NCI-H2196 (cell line): ENCODE results near the gene MED25.
A peak's percentile ranks its signal among the peaks of the same experiment; 100 is the strongest.

ENCODE experiments used
- DNase-seq: peaks from one replicate; lab custom pipeline; 2025; ENCODE audit not compliant: unreplicated experiment; lab: John Stamatoyannopoulos, UW

The MED25 gene

DNA sequence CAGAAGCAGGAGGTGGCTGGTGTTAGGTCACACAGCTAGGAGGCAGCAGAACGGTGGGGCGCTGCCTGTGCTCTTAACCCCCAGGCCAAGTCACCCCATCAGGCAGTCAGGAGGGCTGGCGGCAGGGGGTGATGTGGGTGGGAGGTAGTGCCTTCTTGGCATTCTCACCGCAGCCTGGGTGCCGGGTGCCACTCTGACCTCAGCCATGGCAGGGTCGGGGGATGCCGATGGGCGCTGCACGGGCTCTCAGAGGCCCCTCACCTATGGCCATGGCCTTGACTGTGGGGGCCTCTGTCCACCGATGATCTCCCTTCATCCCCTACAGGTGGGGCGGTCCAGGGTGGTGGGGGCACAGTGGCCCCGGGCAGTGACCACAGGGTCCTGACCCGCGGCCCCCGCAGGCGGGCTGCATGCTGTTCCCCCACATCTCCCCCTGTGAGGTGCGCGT, 38.5 kb downstream of the MED25 start:
- no peak for DNase-seq

DNA sequence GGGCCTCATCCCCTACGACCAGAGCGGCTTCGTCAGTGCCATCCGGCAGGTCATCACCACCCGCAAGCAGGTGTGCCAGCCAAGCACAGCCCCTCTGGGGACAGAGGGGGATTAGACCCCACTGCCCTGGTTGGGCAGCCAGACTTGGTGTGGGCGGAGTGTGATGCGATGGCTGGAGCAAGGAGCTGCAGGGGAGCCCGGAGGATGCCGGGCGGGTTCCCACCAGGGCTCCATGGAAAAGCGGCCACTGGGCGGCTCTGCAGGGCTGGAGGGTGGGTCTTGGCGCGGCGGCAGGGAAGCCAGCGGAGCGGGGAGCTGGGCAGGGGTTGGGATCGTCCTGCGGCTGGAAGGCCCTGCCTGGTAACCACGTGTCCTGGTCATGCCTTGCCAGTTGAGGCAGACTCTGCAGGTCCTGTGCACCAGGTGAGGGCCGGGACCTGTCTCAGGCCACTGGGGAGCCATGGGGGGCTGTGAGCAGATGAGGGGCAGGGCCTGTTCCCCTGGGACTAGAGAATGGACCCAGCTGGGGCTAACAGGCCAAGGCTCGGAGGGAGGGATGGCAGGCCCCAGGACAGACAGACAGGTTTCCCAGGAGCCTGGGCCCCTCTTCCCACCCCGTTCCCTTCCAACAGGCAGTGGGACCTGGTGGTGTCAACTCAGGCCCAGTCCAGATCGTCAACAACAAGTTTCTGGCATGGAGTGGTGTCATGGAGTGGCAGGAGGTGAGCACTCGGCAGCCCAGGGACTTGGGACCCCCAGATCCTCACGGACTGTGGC, 39.2 kb downstream of the MED25 start:
- no peak for DNase-seq

DNA sequence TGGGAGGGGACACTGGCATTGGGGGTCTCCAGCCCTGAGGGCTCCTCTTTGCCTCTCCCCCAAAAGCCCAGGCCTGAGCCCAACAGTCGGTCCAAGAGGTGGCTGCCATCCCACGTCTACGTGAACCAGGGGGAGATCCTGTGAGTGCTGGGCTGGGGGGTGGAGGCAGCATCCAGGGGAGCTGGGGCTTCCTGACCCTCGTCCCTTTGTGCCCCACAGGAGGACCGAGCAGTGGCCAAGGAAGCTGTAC, 39.7 kb downstream of the MED25 start:
- DNase-seq = no peak

DNA sequence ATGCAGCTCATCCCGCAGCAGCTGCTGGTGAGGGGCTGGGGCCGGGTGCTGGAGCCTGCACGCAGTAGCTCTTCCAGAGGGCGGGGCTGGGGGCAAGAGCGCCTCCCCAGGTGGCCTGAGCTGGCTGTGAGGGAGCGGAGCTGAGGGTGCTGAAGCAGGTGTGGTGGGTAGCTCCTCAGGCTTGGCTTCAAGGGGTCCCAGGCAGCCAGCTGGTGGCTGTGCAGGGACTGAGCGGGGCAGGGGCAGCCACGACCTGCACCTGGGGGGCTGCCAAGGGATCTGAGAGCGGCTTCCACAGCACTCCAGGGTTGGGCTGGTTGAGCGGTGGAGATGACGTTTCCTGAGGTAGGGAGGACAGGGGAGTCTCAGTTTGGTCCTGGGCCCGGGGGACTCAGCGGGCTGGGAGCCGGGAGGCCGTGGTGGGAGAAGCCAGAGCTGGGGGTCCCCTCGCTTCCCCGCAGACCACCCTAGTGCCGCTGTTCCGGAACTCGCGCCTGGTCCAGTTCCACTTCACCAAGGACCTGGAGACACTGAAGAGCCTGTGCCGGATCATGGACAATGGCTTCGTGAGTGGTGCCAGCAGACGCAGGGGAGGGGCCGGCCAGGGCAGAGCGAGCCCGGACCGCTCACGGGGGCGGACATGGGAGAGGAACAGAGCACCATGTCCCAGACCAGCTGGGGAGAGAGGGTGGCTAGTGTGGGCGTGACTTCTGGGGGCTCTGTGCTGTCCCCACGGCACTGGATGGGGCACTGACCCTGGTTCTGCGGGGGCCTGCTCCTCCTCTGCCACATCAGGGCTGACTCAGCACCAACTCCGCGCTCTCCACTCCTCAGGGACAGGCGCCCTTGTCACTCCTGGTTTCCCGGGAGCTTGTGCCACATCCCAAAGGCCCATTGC, 40.2 kb downstream of the MED25 start:
- no peak for DNase-seq

DNA sequence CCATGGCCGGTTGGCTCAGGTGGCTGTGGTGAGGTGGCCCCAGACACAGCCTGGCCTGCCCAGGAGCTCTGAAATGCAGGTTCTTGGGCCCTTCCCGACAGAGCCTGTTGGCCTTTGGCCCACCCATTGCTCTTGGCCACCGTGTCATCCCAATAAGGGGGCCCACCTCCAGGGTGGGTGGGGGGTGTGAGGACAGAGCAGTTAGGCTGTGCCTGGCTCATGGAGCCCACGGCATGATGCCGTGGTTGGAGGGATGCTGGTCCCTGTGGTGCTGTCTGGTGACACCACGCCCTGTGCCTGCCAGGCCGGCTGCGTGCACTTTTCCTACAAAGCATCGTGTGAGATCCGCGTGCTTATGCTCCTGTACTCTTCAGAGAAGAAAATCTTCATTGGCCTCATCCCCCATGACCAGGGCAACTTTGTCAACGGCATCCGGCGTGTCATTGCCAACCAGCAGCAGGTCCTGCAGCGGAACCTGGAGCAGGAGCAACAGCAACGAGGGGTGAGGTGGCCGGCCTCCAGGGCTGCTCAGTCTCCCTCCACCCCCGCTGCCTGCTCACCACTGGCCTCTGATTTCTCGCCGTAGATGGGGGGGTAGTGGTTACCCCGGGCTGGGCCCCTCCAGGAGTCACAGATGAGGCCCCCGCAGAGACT, 41.7 kb downstream of the MED25 start:
- no peak for DNase-seq

DNA sequence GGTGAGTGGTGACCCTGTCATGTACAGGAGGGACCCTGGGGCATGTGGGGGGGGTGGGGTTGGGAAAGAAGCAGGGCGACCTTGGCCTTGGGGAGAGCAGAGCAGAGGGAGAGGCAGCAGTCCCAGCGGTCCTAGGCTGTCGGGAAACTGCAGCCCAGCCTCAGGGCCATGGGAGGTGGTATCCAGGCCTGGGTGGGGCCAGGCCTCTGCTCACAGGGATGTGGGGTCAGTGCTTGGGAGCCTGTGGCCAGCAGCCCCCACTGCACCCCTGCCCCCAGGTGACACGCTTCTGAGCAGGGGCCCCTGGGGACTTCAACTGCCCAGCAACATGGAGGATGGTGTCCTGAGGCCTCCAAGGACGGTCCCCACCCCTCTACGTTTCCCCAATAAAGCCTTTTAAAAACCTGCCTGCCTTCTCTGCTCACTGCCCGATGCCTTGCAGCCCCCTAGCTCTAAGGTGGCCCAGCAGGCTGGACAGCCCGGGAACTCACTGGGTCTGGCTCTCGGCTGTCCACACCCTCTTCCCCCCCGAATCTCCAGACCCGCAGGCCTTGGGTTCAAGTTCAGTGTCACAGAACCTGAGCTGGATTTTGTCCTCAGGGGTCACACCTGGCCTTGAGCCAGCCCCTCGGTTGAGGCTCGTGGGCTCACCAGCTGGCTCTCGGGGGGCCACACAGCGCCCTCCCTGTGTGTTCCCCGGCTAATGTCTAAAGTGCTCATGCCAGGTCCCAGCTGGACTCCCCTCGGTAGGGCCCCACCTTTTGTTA, 42.4 kb downstream of the MED25 start:
- DNase-seq = no peak

DNA sequence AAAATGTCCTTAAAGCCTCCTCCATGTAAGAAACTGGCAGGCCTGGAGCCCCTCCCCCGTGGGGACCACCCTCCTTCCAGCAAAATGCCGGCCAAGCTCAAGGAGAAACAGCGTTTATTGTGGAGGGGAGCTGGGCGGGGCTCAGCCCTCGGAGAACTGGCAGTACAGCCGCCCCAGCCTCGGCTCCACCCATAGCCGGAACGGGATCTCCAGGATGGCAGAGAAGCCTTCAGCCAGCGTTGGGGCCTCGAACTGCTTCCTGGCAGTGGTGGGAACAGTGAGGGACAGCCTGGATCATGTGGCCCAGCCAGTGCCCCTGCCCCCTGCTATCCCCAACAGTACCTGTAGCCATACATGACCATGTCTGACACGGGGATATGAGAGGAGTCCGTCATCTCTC, 43.0 kb downstream of the MED25 start:
- no peak for DNase-seq

DNA sequence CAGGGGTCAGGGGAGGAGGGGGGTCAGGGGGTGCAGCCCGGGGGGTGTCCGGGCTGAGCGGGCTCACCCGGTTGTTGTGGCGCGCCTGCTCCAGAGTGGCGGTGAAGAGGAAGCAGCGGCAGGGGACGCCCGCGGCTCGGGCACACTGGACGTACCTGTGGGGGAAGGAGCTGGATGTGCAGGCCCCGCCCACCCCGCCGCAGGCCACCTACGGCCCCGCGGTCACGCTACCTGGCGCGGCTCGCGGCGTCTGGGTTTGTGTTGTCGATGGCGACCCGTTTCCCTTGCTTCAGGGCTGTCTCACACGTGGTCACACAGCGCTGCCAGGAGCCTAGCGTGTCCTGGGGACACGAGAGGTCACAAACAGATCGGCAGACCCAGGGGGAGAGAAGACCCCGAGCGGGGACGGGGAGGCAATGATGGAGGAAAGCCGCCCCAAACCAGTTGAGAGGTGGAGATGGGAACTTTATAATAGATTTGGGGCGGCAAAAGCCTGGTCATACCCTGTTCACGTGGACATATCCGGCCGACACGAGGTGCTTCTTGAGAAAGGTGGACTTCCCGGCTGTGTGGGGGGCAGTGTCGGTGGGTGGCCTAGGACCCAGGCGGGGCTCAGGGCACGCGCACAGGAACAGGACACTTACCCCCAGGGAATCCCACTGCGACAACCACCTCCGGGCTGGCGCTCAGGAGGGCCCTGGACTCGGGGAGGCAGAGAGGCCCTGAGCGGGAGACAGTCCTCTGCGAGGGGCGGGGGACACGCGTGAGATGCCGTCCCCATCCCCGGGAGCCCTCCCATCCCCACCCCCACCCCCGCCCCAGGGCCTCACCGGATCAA, 43.7 kb downstream of the MED25 start:
- DNase-seq = no peak

DNA sequence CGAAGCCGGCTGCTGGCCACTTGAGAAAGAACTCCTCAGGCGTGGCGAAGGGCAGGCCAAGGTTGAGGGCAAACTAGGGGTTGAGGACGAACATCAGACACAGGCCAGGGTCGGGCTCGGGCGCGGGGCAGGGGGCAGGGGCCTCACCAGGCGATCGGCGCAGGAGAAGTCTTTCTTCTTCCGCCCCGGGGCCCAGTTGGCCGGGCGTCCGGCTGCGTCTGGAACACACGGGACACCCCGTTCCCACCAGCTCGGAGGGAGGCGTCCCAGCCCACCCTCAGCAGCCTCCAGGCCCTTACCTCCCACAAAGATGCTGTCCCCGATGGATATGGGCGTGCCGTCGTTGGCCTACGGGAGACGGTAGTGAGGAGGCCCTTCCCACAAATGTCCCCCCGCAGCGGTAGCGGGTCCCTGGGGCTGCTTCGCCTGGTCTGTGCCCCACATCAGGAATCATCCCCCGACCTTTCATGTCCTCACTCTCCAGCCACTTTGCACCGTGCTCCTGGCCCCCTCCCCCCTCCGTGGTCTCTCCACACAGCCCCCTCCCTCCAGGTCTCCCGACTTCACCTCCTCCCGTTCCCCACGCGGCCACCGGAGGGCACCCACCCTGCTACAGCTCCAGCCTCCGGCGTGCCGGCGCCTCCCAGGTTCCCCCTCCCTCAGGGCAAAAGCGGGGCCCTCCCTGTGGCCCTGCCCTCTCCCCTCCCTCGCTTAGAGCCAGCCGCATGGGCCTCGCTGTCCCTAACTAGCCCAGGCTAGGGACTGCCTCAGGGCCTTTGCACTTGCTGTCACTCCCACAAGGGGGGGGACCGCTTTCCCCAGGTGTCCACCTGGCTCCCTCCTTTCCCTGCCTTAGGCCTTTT, 44.5 kb downstream of the MED25 start:
- no peak for DNase-seq

DNA sequence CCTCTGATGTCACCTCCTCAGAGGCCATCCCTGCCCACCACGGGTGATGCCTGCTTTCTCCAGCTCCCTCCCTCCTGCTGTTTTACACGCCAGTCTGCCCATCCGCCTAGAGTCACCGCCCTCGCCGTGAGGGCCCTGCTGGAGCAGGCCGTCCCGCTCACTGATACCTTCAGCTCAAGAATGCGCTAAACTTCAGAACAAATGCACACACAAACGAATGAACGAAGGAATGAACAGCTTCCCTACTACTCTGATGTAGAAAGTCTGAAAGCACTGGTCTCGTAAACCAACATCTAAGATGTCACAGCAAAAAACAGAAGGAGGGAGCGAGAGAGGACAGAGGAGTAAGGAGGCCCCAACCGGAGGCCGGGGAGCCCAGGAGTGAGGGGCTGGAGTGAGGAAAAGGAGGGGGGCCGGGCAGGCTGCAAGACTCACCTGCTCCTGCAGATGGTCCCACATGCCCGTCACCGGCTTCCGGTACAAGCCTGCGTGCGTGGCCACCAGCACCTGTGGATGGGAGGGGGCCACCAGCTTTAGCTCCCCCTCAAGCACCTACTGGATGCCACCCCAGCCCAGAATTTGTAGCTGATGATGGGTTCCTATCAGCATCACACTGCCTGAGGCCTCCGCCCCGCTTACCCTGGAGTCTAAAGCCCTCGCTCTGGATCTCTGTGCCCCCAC, 45.3 kb downstream of the MED25 start:
- no peak for DNase-seq

DNA sequence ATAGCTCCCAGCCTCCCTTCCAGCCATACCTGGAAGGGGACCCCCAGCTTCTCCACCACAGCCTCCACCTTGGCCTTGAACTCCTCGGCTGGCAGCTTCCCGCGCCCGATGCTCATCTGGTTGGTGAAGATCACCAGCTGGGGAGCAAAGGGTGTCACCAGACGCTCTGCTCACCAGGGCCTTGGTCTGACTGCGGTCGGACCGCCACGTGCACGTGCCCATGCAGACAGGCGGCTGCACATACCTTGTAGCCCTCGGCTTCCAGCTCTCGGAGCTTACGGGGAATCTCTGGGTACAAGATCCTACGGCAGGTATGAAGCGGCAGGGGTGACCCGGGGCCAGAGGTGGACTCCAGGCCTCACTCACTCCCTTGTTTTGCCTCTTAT, 45.8 kb downstream of the MED25 start:
- DNase-seq = no peak

DNA sequence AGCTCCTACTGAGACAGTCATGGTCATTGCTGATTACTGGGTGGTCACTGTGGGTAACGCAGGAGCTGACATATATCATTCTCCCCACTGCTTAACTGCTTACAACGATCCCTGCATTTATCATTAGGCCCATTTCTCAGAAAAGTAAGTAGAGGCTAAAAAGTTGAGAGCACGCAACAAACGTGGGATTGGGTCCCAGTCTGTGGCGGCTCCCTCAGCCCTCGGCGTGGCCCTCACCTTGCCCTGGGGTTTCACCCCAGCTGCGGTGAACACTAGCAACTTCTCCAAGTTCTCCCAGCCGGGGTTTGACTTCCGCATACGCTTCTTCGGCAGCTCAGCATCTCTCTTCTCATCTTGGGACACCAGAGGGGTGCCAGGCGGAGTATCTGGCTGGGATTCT, 46.8 kb downstream of the MED25 start:
- no peak for DNase-seq

DNA sequence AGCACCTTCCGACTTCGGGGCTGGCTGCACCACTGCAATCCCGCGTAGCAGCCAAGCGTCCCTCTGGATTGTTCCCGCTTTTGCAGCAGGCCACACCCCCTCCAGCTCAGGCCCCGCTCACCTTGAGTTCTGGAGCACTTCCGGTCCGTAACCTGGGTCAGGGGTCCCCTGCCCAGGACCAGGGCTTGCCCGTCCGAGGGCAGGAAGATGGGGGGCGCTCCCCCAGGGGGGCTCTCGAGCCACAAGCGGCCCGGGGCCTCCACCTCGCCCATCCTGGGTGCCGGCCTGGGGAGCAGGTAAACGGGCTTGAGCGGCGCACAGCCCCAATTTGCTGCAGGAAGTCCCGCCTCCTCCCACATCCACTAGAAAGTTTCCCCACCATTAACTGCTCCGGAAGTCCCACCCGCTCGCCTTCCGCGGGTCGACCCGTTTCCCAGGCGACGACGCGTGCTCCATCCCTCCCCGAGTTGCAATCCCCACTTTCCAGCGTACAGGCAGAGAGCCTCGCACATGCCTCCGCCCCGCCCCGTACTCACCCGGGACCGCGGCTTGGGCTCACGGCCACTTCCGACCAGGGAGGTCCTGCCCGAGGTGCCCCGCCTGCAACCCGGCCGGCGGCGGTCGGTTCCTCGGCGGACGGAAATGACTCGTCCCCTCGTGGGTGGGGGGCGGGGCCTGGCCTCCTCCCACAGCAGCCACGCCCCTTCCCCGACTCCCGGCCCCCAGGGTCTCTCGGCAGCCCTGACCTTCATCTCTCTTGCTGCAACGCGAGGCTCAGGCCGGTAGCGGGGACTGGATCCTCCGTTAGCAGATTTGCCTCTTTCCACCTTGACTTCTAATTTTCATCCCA, 49.1 kb downstream of the MED25 start, which contains the start of gene PNKP:
PNKP (minus strand) TSS at position 644 of the 850 bp plus-strand sequence; CDS start at position 272, 372 bp downstream.
- peak; percentile 95 for DNase-seq

DNA sequence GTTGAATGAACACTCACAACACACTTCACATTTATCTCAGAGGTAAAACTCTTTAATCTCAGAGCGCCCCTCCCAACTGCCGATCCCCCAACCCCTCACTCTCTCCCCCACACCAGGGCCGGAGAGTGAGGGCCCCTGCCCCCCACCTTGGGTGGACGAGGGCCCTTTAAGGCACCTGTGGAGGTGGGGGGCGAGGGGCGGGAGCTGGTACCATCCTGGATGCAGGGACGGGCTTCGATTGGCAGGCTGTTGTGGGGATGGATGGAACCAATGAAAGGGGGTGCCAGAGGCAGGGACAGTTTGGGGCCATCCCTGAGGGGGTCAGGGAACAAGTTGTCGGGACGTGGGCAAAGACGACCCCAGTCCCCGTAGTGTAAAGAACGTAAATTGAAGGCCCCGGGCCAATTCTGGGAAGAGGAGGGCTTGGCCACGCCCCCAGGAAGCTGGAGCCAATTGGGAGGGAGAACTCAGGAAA, 51.0 kb downstream of the MED25 start:
- DNase-seq = peak; percentile 81

DNA sequence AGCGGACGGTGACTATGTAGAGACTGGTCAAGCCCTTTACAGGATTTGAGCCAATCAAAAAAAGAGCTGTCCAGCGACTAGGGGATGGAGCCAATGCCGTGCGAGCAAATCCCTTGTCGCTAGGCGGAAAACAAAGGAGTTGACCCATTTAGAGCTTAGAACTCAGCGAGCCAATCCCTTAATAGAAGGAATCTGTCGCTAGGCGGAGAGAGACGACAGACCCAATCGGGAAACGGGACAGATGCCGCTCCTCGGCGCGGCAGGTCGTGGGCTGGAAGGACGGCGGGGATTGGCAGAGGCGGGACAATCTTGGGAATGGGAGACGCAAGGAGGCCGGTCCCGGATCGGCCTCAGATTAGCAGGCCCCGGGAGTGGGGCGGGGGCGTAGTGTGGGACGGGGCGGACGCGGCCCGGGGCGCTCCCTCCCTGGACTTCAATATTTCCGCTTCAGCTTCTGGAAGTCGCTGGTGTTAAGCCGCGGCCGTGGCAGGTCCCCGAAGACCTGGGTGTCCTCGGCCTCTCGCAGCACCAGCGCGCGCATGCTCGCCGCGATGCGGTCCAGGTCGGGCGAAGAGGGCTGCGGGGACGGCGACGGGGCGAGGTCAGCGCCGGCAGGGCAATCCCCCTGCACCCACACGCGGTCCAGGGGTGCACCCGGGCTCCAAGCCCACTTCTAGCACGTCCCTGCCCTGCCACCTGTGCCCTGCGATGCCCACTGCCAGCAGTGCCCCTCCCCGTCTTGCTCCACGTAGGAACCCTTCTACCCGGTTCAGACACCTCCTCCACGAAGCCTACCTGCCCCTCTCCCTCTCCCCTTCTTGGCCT, 51.6 kb downstream of the MED25 start:
- peak; percentile 99 for DNase-seq

DNA sequence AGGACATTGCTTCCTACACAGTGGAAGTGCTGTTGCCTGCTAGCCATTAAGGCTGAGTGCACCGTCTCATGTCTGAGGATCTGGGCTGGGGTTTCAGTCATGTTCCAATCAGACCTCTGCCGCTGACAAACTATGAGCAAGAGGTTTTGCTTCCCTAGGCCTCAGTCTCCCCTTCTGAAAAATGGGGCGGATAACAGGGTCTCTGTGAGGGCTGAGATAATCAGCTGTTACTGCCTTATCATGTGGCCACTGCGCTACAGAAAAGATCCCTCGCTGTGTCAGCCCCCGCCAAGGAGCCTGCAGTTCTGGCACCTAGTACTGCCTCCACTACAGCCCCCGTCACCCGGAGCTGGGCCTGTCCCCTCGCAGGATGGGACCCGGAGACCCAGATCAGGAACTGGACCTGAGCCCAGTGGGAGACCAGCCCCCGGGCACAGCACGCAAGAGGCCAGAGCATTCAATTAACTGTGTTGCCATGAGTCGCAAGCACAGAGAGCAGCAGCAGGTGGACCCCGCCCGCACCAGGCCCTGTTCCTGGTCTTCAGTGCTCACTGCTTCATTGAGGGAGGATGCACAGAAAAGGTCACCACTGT, 52.3 kb downstream of the MED25 start:
- DNase-seq = no peak
